Measurements from ENCODE around the gene EMILIN1.

The EMILIN1 gene

DNA sequence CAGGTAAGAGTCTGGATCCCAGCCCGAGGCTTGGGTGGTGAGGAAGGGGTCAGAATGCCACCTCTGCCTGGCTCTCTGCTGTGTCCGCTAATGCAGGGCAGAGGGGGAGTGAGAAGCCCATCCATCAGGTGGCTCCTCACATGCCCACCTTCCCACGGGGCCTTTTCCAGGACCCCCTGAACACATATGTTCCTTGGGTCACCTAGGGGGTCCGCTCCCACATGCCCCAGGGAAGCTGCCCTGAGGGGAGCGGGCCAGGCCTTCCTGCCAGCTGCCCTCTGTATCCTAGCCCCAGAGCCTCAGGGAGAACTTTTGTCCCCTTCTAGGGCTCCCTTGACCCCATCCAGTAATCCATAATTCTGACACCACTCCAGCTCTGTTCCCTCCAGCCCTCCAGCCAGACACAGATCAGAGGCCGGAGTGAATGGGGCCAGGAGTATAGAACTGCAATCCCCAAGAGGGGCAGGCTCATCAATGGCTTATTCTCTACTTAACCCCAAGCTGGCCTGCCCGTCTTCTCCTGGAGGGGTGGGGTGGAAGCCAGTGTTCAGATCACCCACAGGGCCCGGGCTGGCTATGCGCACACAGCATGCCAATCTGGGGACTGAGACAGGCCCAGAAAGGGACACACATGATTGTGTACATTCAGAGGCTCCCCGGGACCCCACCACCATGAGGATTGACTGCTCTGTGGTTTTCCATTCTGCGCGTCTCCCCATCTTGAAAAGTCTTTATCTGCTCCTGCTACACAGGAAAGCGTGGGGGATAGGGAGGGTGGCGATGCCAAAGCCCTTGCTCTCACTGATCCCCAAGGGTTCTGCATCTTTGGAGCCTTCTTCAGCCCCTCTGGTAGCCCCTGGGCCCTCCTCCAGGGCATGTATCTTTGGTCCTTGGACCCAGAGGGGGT, 1.1 kb downstream of the EMILIN1 start:
- in situ Hi-C loops (cut with HindIII; ENCODE audit: low sequenced_read_pairs), result no loop called here

DNA sequence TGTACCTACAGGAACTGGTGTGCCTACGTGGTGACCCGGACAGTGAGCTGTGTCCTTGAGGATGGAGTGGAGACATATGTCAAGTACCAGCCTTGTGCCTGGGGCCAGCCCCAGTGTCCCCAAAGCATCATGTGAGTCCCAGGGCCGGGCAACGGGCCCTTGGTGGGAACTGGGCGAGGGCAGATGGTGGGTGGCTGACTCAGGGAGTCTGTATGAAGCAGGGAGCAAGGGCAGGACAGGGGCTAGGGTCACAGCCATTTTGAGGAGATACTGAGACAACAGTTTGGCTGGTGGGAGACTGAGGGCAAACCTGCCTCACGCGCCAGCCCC, 1.7 kb downstream of the EMILIN1 start:
- in situ Hi-C loops (cut with HindIII; ENCODE audit: low sequenced_read_pairs), result no loop called here

DNA sequence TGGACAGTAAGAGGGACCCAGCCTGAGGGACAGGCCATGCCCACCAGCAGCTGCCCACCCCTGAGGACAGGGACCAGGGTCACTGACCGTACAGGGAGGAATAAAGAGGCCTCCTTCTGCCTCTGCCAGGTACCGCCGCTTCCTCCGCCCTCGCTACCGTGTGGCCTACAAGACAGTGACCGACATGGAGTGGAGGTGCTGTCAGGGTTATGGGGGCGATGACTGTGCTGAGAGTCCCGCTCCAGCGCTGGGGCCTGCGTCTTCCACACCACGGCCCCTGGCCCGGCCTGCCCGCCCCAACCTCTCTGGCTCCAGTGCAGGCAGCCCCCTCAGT, 2.2 kb downstream of the EMILIN1 start:
- in situ Hi-C loops (cut with HindIII; ENCODE audit: low sequenced_read_pairs), result no loop called here

DNA sequence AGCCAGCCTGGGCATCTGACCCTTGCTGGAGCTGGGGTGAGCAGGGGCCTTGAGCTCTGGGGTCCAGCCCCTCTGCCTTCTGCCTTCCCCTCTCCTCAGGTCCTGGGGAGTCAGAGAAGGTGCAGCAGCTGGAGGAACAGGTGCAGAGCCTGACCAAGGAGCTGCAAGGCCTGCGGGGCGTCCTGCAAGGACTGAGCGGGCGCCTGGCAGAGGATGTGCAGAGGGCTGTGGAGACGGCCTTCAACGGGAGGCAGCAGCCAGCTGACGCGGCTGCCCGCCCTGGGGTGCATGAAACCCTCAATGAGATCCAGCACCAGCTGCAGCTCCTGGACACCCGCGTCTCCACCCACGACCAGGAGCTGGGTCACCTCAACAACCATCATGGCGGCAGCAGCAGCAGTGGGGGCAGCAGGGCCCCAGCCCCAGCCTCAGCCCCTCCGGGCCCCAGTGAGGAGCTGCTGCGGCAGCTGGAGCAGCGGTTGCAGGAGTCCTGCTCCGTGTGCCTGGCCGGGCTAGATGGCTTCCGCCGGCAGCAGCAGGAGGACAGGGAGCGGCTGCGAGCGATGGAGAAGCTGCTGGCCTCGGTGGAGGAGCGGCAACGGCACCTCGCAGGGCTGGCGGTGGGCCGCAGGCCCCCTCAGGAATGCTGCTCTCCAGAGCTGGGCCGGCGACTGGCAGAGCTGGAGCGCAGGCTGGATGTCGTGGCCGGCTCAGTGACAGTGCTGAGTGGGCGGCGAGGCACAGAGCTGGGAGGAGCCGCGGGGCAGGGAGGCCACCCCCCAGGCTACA, 3.8 kb downstream of the EMILIN1 start:
- in situ Hi-C loops (cut with HindIII; ENCODE audit: low sequenced_read_pairs), result no loop called here

DNA sequence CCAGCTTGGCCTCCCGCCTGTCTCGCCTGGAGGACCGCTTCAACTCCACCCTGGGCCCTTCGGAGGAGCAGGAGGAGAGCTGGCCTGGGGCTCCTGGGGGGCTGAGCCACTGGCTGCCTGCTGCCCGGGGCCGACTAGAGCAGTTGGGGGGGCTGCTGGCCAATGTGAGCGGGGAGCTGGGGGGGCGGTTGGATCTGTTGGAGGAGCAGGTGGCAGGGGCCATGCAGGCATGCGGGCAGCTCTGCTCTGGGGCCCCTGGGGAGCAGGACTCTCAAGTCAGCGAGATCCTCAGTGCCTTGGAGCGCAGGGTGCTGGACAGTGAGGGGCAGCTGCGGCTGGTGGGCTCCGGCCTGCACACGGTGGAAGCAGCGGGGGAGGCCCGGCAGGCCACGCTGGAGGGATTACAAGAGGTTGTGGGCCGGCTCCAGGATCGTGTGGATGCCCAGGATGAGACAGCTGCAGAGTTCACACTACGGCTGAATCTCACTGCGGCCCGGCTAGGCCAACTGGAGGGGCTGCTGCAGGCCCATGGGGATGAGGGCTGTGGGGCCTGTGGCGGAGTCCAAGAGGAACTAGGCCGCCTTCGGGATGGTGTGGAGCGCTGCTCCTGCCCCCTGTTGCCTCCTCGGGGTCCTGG, 4.5 kb downstream of the EMILIN1 start:
- in situ Hi-C loops (cut with HindIII; ENCODE audit: low sequenced_read_pairs), result no loop called here

DNA sequence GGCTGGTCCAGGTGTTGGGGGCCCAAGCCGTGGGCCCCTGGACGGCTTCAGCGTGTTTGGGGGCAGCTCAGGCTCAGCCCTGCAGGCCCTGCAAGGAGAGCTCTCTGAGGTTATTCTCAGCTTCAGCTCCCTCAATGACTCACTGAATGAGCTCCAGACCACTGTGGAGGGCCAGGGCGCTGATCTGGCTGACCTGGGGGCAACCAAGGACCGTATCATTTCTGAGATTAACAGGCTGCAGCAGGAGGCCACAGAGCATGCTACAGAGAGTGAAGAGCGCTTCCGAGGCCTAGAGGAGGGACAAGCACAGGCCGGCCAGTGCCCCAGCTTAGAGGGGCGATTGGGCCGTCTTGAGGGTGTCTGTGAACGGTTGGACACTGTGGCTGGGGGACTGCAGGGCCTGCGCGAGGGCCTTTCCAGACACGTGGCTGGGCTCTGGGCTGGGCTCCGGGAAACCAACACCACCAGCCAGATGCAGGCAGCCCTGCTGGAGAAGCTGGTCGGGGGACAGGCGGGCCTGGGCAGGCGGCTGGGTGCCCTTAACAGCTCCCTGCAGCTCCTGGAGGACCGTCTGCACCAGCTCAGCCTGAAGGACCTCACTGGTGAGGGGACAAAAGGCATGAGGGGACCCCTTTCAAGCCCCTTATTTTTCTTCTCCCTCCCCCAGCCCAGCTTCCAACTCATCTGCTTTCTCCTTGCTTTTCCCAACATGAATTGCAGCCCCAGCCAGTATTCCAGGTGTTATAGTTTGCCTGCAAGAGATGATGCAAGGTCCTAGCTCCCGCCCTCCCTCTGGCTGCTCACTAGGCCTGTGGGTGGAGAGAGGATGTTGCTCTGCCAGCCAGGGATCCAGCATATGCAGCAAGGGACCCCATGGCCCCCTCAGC, 5.2 kb downstream of the EMILIN1 start:
- in situ Hi-C loops (cut with HindIII; ENCODE audit: low sequenced_read_pairs), result no loop called here

DNA sequence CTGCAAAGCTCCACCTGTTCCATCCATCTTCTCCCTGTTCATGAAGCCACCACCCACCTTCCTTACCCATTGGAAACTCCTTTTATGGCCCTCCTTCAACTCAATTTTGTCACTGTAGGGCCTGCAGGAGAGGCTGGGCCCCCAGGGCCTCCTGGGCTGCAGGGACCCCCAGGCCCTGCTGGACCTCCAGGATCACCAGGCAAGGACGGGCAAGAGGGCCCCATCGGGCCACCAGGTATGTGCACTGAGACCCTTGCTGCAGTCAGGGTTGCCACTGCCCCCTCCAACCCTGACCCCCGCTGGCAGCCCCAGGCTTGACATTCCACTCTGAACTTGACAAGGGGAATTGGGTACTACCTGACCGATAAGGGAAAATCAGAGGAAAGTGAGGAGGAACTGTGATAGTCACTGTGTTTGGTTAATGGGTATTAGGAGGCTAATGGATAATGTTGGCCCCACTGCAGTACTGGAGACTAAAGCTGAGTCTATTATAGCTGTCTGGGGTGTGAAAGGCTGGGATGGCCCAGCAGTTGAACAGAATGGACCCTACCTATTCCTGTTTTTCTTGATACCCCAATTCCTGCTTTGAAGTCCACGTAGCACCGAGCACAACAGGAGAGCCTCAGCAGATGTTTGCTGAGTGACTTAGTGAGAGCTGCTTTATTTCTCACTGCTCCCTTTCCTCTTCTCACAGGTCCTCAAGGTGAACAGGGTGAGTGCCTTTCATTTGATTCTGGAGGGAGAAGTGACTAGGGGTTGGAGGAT, 6.1 kb downstream of the EMILIN1 start:
- in situ Hi-C loops (cut with HindIII; ENCODE audit: low sequenced_read_pairs), result no loop called here

DNA sequence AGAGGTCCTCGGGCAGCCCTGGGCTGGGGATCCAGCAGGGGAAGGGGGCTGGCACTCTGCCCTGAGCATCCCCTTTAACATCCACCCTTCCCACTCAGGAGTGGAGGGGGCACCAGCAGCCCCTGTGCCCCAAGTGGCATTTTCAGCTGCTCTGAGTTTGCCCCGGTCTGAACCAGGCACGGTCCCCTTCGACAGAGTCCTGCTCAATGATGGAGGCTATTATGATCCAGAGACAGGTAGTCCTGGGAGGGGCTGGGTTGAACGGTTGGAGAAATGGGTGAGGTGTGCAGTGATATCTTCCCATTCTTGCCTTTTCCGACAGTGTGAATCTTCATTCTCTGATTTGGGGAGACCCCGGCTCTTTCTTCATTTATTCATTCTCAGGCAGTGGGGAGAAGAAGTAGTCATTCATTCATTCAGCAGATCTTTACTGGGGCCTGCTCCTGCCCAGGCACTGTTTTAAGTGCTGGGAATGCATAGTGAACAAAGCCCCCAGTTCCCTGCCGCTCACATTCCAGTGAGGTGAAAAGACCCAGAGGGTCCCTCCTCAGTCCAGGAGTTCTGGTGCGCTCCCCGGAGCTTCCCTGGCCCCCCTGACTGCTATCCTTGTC, 6.8 kb downstream of the EMILIN1 start:
- in situ Hi-C loops (cut with HindIII; ENCODE audit: low sequenced_read_pairs), result no loop called here

DNA sequence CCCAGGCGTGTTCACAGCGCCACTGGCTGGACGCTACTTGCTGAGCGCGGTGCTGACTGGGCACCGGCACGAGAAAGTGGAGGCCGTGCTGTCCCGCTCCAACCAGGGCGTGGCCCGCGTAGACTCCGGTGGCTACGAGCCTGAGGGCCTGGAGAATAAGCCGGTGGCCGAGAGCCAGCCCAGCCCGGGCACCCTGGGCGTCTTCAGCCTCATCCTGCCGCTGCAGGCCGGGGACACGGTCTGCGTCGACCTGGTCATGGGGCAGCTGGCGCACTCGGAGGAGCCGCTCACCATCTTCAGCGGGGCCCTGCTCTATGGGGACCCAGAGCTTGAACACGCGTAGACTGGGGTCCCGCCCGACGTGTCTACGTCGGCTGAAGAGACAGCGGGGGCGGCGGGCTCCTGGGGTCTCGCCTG, 7.3 kb downstream of the EMILIN1 start:
- in situ Hi-C loops (cut with HindIII; ENCODE audit: low sequenced_read_pairs), result no loop called here

DNA sequence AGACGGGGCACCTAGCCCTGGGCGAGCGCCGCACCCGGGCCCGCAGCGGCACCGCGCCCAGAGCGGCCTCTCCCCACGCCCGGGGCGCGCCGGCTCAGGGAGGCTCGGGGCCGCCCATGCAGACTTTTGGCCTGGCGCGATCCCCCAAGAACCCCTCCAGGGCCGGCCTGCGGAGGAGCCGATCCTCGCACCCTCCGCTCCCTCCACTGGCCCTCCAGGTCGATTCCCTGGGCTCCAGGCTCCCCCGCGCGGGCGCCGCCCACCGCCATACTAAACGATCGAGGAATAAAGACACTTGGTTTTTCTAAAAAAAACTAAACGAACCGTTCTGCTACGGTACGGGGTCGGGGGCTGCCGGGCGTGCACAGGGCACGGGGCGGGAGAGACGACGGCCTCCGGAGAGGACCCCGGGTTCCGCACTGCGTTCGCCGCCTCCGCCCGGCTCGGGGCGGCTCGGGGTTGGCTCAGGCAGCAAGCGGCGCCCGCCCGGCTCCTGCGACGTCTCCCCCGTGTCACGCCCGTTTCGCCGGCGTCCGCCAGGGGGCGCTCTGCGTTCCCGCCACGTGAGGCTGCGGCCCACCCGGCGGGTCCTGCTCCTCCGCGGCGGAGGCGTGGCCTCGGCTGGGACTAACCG, 7.8 kb downstream of the EMILIN1 start:
- in situ Hi-C loops (cut with HindIII; ENCODE audit: low sequenced_read_pairs), result no loop called here

DNA sequence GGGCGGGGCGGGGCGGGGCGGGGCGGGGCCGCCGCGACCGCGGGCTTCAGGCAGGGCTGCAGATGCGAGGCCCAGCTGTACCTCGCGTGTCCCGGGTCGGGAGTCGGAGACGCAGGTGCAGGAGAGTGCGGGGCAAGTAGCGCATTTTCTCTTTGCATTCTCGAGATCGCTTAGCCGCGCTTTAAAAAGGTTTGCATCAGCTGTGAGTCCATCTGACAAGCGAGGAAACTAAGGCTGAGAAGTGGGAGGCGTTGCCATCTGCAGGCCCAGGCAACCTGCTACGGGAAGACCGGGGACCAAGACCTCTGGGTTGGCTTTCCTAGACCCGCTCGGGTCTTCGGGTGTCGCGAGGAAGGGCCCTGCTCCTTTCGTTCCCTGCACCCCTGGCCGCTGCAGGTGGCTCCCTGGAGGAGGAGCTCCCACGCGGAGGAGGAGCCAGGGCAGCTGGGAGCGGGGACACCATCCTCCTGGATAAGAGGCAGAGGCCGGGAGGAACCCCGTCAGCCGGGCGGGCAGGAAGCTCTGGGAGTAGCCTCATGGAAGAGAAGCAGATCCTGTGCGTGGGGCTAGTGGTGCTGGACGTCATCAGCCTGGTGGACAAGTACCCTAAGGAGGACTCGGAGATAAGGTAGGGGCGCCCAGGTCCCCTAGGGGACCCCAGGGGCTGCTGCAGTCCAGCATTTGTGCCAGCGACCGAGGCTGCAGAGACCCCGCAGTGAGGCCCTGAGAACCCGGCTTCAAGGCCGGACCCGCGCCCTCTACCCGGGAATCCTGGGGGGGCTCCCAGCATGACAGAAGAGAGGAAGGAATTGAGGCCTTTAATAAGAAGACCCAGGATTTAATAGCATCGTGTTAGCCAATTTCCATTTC, 8.5 kb downstream of the EMILIN1 start, which contains the start of gene KHK:
KHK (plus strand) TSS at position 49 of the 870 bp plus-strand sequence; CDS start at position 537, 488 bp downstream.
- in situ Hi-C loops (cut with HindIII; ENCODE audit: low sequenced_read_pairs), result no loop called here

DNA sequence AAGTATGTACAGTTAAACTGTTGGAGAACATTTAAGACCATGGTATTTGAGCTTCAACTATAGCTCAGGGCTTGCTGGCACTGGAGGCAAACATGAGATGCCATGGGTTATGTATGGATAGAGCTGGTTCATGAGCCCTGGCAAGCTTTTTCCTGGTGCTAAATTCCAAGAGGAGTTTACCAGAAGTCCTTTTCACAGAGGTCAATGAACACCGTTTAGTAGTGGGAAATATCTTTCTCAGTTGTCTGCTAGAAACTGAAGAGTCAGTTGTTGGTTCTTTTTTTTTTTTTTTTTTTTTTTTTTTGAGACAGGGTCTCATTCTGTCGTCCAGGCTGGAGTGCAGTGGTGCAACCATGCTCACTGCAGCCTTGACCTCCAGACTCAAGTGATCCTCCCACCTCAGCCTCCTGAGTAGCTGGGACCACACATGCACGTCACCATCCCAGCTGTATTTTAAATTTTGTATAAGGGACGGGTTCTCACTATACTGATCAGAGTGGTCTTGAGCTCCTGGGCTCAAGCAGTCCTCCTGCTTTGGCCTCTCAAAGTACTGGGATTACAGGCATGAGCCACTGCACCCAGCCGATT, 9.5 kb downstream of the EMILIN1 start:
- in situ Hi-C loops (cut with HindIII; ENCODE audit: low sequenced_read_pairs), result no loop called here

DNA sequence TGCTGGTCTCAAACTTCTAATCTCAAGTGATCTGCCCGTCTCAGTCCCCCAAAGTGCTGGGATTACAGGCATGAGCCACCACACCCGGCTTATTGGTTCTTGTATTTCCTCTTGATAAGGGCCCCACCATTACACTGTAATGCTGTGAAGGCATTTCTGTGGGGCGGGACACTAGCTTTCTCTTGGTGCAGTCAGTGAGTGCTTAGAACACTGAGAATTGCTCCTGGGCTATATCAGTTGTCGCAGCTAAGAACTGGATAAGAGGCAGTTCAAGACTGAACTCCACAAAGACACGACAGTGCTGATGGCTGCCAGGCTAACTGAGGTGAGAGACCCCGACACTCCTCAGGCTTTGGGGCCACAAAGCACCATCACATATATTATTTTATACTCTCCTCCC, 10.2 kb downstream of the EMILIN1 start:
- in situ Hi-C loops (cut with HindIII; ENCODE audit: low sequenced_read_pairs), result no loop called here

DNA sequence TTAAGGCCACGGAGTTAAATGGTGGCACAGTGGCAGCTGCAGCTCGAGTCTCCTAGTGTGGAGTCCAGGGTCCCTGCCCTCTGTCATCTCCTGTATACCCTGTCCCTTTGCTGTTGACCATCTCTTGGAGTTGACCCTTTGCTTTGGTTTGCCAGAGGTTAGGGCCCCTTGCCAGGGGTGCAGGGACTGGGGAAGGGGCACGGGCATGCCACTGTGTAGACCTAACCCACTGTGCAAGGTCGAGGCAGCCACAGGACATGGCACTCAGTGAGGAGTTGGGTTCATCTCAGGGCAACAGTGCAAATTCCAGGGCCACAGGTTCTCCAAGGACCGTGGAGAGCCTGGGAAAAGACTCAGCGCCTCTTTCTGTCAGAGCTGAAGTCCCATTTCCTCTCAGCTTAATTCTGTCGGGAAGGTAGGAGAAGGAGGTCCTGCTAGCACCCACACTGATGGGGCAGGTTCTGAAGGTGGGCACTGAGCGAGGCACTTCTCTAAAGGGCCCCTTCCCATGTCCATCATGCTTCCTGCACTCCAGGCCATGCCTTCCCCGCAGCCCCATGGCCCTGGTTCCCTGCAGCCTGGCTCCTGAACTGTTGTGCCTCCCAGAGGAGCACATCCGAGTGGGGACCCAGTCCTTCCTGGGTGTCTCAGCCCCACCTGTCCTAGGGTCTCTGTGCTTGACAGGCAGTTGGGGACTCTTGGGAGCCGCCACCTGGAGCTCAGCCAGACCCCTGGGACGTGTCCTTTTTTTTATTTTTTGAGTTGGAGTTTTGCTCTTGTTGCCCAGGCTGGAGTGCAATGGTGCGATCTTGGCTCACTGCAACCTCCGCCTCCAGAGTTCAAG, 10.9 kb downstream of the EMILIN1 start:
- in situ Hi-C loops (cut with HindIII; ENCODE audit: low sequenced_read_pairs), result no loop called here

DNA sequence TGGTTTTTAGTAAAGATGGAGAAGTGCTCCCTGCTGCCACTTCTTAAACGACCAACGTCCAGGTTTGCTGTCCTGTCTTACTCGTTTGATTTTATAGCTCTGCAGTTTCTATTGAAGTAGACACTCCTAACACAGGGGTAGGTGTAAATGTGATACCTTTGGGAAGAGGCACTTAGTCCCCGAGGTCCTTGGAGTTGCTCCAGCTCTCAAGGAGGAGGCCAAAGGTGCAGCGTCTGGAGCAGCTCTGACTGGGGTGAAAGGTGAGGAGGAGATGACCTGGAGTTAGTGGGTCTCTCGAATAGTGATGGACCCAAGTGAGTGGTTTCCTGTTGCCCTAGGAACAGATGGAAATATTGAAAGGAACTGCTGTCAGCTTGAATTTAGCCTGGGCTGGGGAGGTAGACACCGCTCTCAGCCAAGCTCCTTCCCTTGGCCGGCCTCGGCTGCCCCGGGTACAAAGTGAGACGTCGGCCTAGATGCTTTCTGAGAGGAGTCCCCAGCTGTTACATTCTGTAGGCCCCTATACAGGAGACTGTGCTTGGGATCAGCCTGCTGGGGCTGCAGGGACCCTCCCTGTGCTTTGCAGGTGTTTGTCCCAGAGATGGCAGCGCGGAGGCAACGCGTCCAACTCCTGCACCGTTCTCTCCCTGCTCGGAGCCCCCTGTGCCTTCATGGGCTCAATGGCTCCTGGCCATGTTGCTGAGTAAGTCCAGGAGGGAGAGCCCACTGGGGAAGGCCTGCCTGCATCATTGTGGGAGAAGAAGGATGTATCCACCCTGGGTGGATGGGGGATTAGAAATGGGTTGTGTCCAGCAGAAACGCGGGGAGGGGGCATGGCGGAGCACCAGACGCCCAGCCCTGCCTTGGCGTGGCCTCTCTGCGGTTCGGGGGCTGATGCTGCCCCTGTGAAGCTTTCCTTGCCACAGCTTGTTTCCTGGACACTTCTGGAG, 13.6 kb downstream of the EMILIN1 start:
- in situ Hi-C loops (cut with HindIII; ENCODE audit: low sequenced_read_pairs), result loop anchor here (5.0 kb wide), 1 partner anchor 75 kb away; no protein-coding TSS in a partner anchor

Measured in endothelial cell of hepatic sinusoid (primary cell).